Right ventricle myocardium superior (tissue), 1 donor: Measurements from ENCODE around the gene GIPR. TPM values are rescaled to one million over a fixed set of nuclear protein-coding genes. Genes with fewer than 3 reads are reported as not detected.
"Not testable (repeated sequence)": the region's sequence is repeated elsewhere in the genome, so short reads cannot be mapped to it uniquely, and the experiment has no call there.

Source experiments
- ATAC-seq: fragments of 200-7000 bp; cut with Tn5 transposase; one replicate; pipeline ENCODE4 v1.9.1; 2020; ENCODE audit warnings: mild to moderate bottlenecking; ENCODE audit not compliant: poor library complexity
- DNase-seq: peaks from one replicate; pipeline ENCODE4 v3.0.0-alpha.2; 2020
- intact Hi-C: fragments of 100-400 bp; cut with DNase I; formaldehyde crosslinking; loops from one replicate; pipeline ENCODE4 v1.11.2; 2022
- long read RNA-seq: library from polyadenylated mRNA; unstranded; transcript quantifications from one replicate; pipeline ENCODE4 v2.0.0, GENCODE V29; 2021
- total RNA-seq: library from RNA; stranded (reverse); fragmentation: NEBNext Ultra II Directional; extraction: Animal tissue kit (Norgen Biotek cat#: 25700); gene quantifications from one replicate; pipeline ENCODE4 v1.2.1, GENCODE V29; 2021
- donor health status: DM: no; HTN: yes; CAD: no; lungs with severe emphysema.

The GIPR gene
- total RNA-seq: 3.8 TPM
- long read RNA-seq, partial matches to known transcripts: 0 of 3 reads
- long read RNA-seq, other reads (novel, unspliced or antisense): 3 of 3 reads

- intact Hi-C loops: no loop called here
- DNase-seq: peak; percentile 70
- ATAC-seq: peak; percentile 81
Measured at GRCh38 chr19:45667620-45668341, at the start of gene GIPR. Gene GIPR, plus strand, starts transcription at chr19:45668221. Its CDS starts 1,300 bp downstream, at chr19:45669521.

GRCh38 chr19:45621389-45621788 lies 46.6 kb upstream of the GIPR start:
- no peak for ATAC-seq
- DNase-seq: no peak
- intact Hi-C loops: no loop called here

GRCh38 chr19:45621976-45622503 lies 46.0 kb upstream of the GIPR start:
- DNase-seq: no peak
- ATAC-seq: no peak
- intact Hi-C loops: no loop called here

GRCh38 chr19:45623984-45624383 lies 44.0 kb upstream of the GIPR start:
- intact Hi-C loops: no loop called here
- no peak for DNase-seq
- ATAC-seq: no peak

- DNase-seq, ATAC-seq, intact Hi-C loops: not testable (repeated sequence)
Measured at GRCh38 chr19:45628219-45628618, 39.8 kb upstream of the GIPR start.

GRCh38 chr19:45629704-45630103 lies 38.3 kb upstream of the GIPR start:
- ATAC-seq: no peak
- DNase-seq: no peak
- intact Hi-C loops: no loop called here

GRCh38 chr19:45630463-45630862 lies 37.6 kb upstream of the GIPR start:
- ATAC-seq (no peak), DNase-seq (no peak)
- intact Hi-C loops: no loop called here

GRCh38 chr19:45632468-45633196 lies 35.4 kb upstream of the GIPR start:
- ATAC-seq (peak; percentile 94), DNase-seq (peak; percentile 80)
- intact Hi-C loops: no loop called here

- DNase-seq: no peak
- intact Hi-C loops: no loop called here
- ATAC-seq: no peak
Measured at GRCh38 chr19:45636275-45636674, 31.7 kb upstream of the GIPR start.

GRCh38 chr19:45636902-45637301 lies 31.1 kb upstream of the GIPR start:
- ATAC-seq: no peak
- intact Hi-C loops: no loop called here
- DNase-seq: no peak

GRCh38 chr19:45637890-45638667 lies 29.9 kb upstream of the GIPR start:
- ATAC-seq (no peak), DNase-seq (no peak)
- intact Hi-C loops: no loop called here

GRCh38 chr19:45638930-45639729 lies 28.9 kb upstream of the GIPR start, which contains the start of gene EML2:
Gene EML2, minus strand, starts transcription at chr19:45639397. Its CDS starts 21 bp downstream, at chr19:45639376.
- ATAC-seq: peak; percentile 57
- intact Hi-C loops: no loop called here
- DNase-seq: peak; percentile 71

- ATAC-seq: no peak
- no peak for DNase-seq
- intact Hi-C loops: loop anchor here (5.0 kb wide), 1 partner anchor 119 kb away; no protein-coding TSS in a partner anchor
Measured at GRCh38 chr19:45640849-45641273, 27.2 kb upstream of the GIPR start.

- intact Hi-C loops: loop anchor here (2.0 to 5.0 kb wide), 2 partner anchors 35 to 119 kb away; no protein-coding TSS in a partner anchor
- peak; percentile 84 for DNase-seq
- ATAC-seq: peak; percentile 48
Measured at GRCh38 chr19:45641274-45642105, 26.5 kb upstream of the GIPR start.

GRCh38 chr19:45643024-45643926 lies 24.7 kb upstream of the GIPR start:
- intact Hi-C loops: loop anchor here (2.0 to 5.0 kb wide), 2 partner anchors 36 to 121 kb away; no protein-coding TSS in a partner anchor
- ATAC-seq: peak; percentile 68
- peak; percentile 93 for DNase-seq
